Liver (tissue), 9 donors: Measurements from ENCODE around the gene ITPK1. TPM values are rescaled to one million over a fixed set of nuclear protein-coding genes. Genes with fewer than 3 reads are reported as not detected.

Experiments used
- DNase-seq: peaks from one replicate; pipeline ENCODE4 v3.0.0-alpha.2; 2017; ENCODE audit warnings: low spot score
- H3K27ac ChIP-seq, 2 donors: one replicate each; pipeline ENCODE4 v1.7.0; 2013; ENCODE audit warnings: inconsistent platforms in 2 of 2, low read length in 2 of 2, control low read depth in 1 of 2, low read depth in 1 of 2, mild to moderate bottlenecking in 1 of 2
- H3K27me3 ChIP-seq, 4 donors: one replicate each; pipeline versions ENCODE4 v1.6.1 to v1.7.0; 2013; ENCODE audit warnings: low read length in 3 of 4, inconsistent platforms in 1 of 4, mild to moderate bottlenecking in 1 of 4, moderate library complexity in 1 of 4; ENCODE audit not compliant: control insufficient read depth in 4 of 4, insufficient read depth in 4 of 4
- H3K36me3 ChIP-seq, 4 donors: one replicate each; pipeline versions ENCODE4 v1.6.1 to v1.7.0; 2013; ENCODE audit warnings: low read length in 3 of 4, mild to moderate bottlenecking in 3 of 4, low read depth in 1 of 4, moderate library complexity in 1 of 4; ENCODE audit not compliant: control insufficient read depth in 4 of 4, insufficient read depth in 3 of 4
- H3K4me1 ChIP-seq, 4 donors: one replicate each; pipeline versions ENCODE4 v1.6.1 to v1.7.0; 2013; ENCODE audit warnings: low read length in 3 of 4, mild to moderate bottlenecking in 3 of 4, moderate library complexity in 1 of 4; ENCODE audit not compliant: control insufficient read depth in 4 of 4, insufficient read depth in 4 of 4
- H3K4me3 ChIP-seq, 3 donors: one replicate each; pipeline versions ENCODE4 v1.6.1 to v1.7.0; 2013; ENCODE audit warnings: low read length in 3 of 3, control low read depth in 1 of 3, low read depth in 1 of 3, mild to moderate bottlenecking in 1 of 3
- H3K9ac ChIP-seq, 2 donors: one replicate each; pipeline ENCODE4 v1.7.0; 2013; ENCODE audit warnings: low read length in 2 of 2, mild to moderate bottlenecking in 2 of 2, moderate library complexity in 2 of 2, control low read depth in 1 of 2, low read depth in 1 of 2
- H3K9me3 ChIP-seq, 4 donors: one replicate each; pipeline versions ENCODE4 v1.6.1 to v1.7.0; 2013; ENCODE audit warnings: low read length in 3 of 4; ENCODE audit not compliant: control insufficient read depth in 4 of 4
- ATF3 ChIP-seq: IDR thresholded peaks from 2 replicates; pipeline ENCODE4 v1.6.1; 2016; ENCODE audit warnings: antibody characterized with exemption
- CTCF ChIP-seq: fragments of 150-350 bp; IDR thresholded peaks from 2 replicates; pipeline ENCODE4 v1.5.1; 2017; ENCODE audit warnings: improper control_type of control experiment, low read depth, low read length; ENCODE audit not compliant: missing input control
- EGR1 ChIP-seq, 2 donors: IDR thresholded peaks; 2 replicates each; pipeline ENCODE4 v1.6.1; 2016 to 2018; ENCODE audit warnings: antibody characterized with exemption in 2 of 2, low read depth in 2 of 2
- FOXA1 ChIP-seq: IDR thresholded peaks from 2 replicates; pipeline ENCODE4 v1.6.1; 2016; ENCODE audit warnings: antibody characterized with exemption
- FOXA2 ChIP-seq: IDR thresholded peaks from 2 replicates; pipeline ENCODE4 v1.6.1; 2016; ENCODE audit warnings: antibody characterized with exemption
- GABPA ChIP-seq, 2 donors: IDR thresholded peaks in 1 of 2; conservative IDR thresholded peaks in 1 of 2; 2 replicates each; pipeline ENCODE4 v1.6.1; 2016; ENCODE audit warnings: antibody characterized with exemption in 2 of 2, mild to moderate bottlenecking in 1 of 2, moderate library complexity in 1 of 2
- HNF4A ChIP-seq, 2 donors: conservative IDR thresholded peaks; 2 replicates each; pipeline ENCODE4 v1.6.1; 2016; ENCODE audit warnings: antibody characterized with exemption in 2 of 2, mild to moderate bottlenecking in 2 of 2
- HNF4G ChIP-seq: IDR thresholded peaks from 2 replicates; pipeline ENCODE4 v1.6.1; 2016; ENCODE audit warnings: antibody characterized with exemption
- MAX ChIP-seq: IDR thresholded peaks from 2 replicates; pipeline ENCODE4 v1.6.1; 2016; ENCODE audit warnings: antibody characterized with exemption
- NR2F2 ChIP-seq: IDR thresholded peaks from 2 replicates; pipeline ENCODE4 v1.6.1; 2016; ENCODE audit warnings: antibody characterized with exemption
- RAD21 ChIP-seq, 2 donors: IDR thresholded peaks; 2 replicates each; pipeline ENCODE4 v1.6.1; 2016; ENCODE audit warnings: antibody characterized with exemption in 2 of 2, mild to moderate bottlenecking in 2 of 2
- REST ChIP-seq: IDR thresholded peaks from 2 replicates; pipeline ENCODE4 v1.6.1; 2016; ENCODE audit warnings: antibody characterized with exemption, mild to moderate bottlenecking
- RXRA ChIP-seq, 2 donors: IDR thresholded peaks; 2 replicates each; pipeline ENCODE4 v1.6.1; 2017 to 2018; ENCODE audit warnings: antibody characterized with exemption in 2 of 2, mild to moderate bottlenecking in 1 of 2
- SP1 ChIP-seq: IDR thresholded peaks from 2 replicates; pipeline ENCODE4 v1.6.1; 2018; ENCODE audit warnings: antibody characterized with exemption, mild to moderate bottlenecking
- YY1 ChIP-seq: IDR thresholded peaks from 2 replicates; pipeline ENCODE4 v1.6.1; 2016; ENCODE audit warnings: antibody characterized with exemption, mild to moderate bottlenecking
- ZBTB33 ChIP-seq: IDR thresholded peaks from 2 replicates; pipeline ENCODE4 v1.6.1; 2016; ENCODE audit warnings: antibody characterized with exemption
- WGBS: extraction: QIAGEN DNeasy Blood & Tissue Kit; methylation state at CpG from one replicate; pipeline ENCODE4 v1.1.7; 2013; 5-methylcytosine and 5-hydroxymethylcytosine counted together
- polyA plus RNA-seq, 2 donors: library from polyadenylated mRNA; stranded (reverse) in 1 of 2; unstranded in 1 of 2; fragments of 200-250 nt in 1 of 2; fragments of >200 nt in 1 of 2; fragmentation: Nextera tagmentation in 1 of 2; extraction: Ambion mirVana in 1 of 2; gene quantifications; one replicate each; pipeline versions ENCODE4 v1.2.1 to v1.2.3, GENCODE V29; 2013 to 2015
- total RNA-seq, 2 donors: library from RNA; depleted of rRNA; stranded (reverse); fragments of >200 nt; gene quantifications; one replicate each; pipeline ENCODE4 v1.2.3, GENCODE V29; 2014
- donor health status: healthy.
- donor health status: healthy.
- donor health status: healthy.
- donor health status: healthy.
- donor health status: healthy.

ITPK1 gene
- total and polyA plus RNA-seq, 4 donors: 9.0 to 41.2 (median 20.4) TPM

- Histone ChIP-seq H3K9me3 (no peaks in the 10 kb centered on the region), H3K4me1 (peaks cover 6 to 20% (median 14%) of the 10 kb centered on the region in 4 donors), H3K9ac (no peak overlapping the region), H3K36me3 (no peaks in the 10 kb centered on the region), H3K27ac (peak overlapping the region in 1 of 2 donors; percentile 34), H3K4me3 (no peak overlapping the region), H3K27me3 (no peaks in the 10 kb centered on the region)
- 81% methylated on average over 12 of the region's 12 CpGs for WGBS
- no peak for DNase-seq
- no peak for TF ChIP-seq YY1
- no peak for TF ChIP-seq FOXA1
- TF ChIP-seq RAD21 (IDR thresholded peaks at IDR 0.05): no peak
- TF ChIP-seq HNF4G: no peak
- TF ChIP-seq NR2F2: no peak
- no peak for TF ChIP-seq GABPA (IDR thresholded peaks at IDR 0.05 in 1 of 2, conservative IDR thresholded peaks at IDR 0.05 in 1 of 2)
- no peak for TF ChIP-seq CTCF
- no peak for TF ChIP-seq REST
- TF ChIP-seq EGR1 (IDR thresholded peaks at IDR 0.05; ENCODE audit: low read depth in 2 of 2): no peak
- TF ChIP-seq SP1: no peak
- no peak for TF ChIP-seq ATF3
- TF ChIP-seq ZBTB33: no peak
- TF ChIP-seq MAX: no peak
- TF ChIP-seq FOXA2: no peak
Observed at GRCh38 chr14:93072659-93073357, 42.9 kb downstream of the ITPK1 start.

- Histone ChIP-seq H3K9ac (no peak overlapping the region), H3K27me3 (no peaks in the 10 kb centered on the region), H3K9me3 (no peaks in the 10 kb centered on the region), H3K4me3 (no peak overlapping the region), H3K4me1 (peaks cover 2 to 9% (median 6%) of the 10 kb centered on the region in 4 donors), H3K36me3 (no peaks in the 10 kb centered on the region), H3K27ac (no peak overlapping the region)
- WGBS: 89% methylated on average over 8 of the region's 8 CpGs
- no peak for TF ChIP-seq MAX
- no peak for TF ChIP-seq FOXA2
- TF ChIP-seq YY1: no peak
- no peak for TF ChIP-seq RAD21 (IDR thresholded peaks at IDR 0.05)
- TF ChIP-seq HNF4A (conservative IDR thresholded peaks at IDR 0.05): no peak
- TF ChIP-seq ATF3: no peak
- no peak for TF ChIP-seq HNF4G
- TF ChIP-seq REST: no peak
- TF ChIP-seq RXRA (IDR thresholded peaks at IDR 0.05): no peak
- no peak for TF ChIP-seq SP1
- no peak for TF ChIP-seq NR2F2
- TF ChIP-seq EGR1 (IDR thresholded peaks at IDR 0.05; ENCODE audit: low read depth in 2 of 2): no peak
- no peak for DNase-seq
Observed at GRCh38 chr14:93068711-93069110, 47.0 kb downstream of the ITPK1 start.
